Progenitor cell of endocrine pancreas (in vitro differentiated cells): Measurements from ENCODE around the gene PLEKHA3. TPM values are rescaled to one million over a fixed set of nuclear protein-coding genes. Genes with fewer than 3 reads are reported as not detected.
A peak's percentile ranks its signal among the peaks of the same experiment; 100 is the strongest.

Experiments
- DNase-seq: peaks from one replicate; pipeline ENCODE4 v3.0.0; 2021; ENCODE audit warnings: low spot score; ENCODE audit not compliant: unreplicated experiment
- H3K27ac Mint-ChIP-seq: 2 replicates; pipeline ENCODE4 v1.8.0; 2021; ENCODE audit warnings: mild to moderate bottlenecking, moderate library complexity, mixed read lengths
- H3K27me3 Mint-ChIP-seq: 2 replicates; pipeline ENCODE4 v1.8.0; 2021; ENCODE audit warnings: mixed read lengths
- H3K36me3 Mint-ChIP-seq: 2 replicates; pipeline ENCODE4 v1.8.0; 2022; ENCODE audit warnings: mixed read lengths; ENCODE audit not compliant: insufficient read depth
- H3K4me1 Mint-ChIP-seq: 2 replicates; pipeline ENCODE4 v1.8.0; 2021; ENCODE audit warnings: low read depth, mixed read lengths
- H3K4me3 Mint-ChIP-seq: 2 replicates; pipeline ENCODE4 v1.8.0; 2021; ENCODE audit warnings: low read depth, mild to moderate bottlenecking, moderate library complexity, mixed read lengths
- H3K9me3 Mint-ChIP-seq: 2 replicates; pipeline ENCODE4 v1.8.0; 2021; ENCODE audit warnings: low read depth, mixed read lengths
- total RNA-seq: library from RNA; stranded (reverse); gene quantifications from 2 replicates; pipeline ENCODE4 v1.2.1, GENCODE V29; 2021
- TF ChIP-seq, protein P1 (sequence below): fragments of 200-600 bp; sonication (generic); IDR thresholded peaks from one replicate; pipeline ENCODE4 v1.5.0; 2021; ENCODE audit warnings: antibody characterized with exemption, mild to moderate bottlenecking; ENCODE audit not compliant: unreplicated experiment

PLEKHA3 gene
- total RNA-seq, 1 donor from 2014 or later: 31.0 TPM

GRCh38 chr2:178474560-178474959, 5.7 kb upstream of the PLEKHA3 start:
- TF ChIP-seq, protein P1, sequence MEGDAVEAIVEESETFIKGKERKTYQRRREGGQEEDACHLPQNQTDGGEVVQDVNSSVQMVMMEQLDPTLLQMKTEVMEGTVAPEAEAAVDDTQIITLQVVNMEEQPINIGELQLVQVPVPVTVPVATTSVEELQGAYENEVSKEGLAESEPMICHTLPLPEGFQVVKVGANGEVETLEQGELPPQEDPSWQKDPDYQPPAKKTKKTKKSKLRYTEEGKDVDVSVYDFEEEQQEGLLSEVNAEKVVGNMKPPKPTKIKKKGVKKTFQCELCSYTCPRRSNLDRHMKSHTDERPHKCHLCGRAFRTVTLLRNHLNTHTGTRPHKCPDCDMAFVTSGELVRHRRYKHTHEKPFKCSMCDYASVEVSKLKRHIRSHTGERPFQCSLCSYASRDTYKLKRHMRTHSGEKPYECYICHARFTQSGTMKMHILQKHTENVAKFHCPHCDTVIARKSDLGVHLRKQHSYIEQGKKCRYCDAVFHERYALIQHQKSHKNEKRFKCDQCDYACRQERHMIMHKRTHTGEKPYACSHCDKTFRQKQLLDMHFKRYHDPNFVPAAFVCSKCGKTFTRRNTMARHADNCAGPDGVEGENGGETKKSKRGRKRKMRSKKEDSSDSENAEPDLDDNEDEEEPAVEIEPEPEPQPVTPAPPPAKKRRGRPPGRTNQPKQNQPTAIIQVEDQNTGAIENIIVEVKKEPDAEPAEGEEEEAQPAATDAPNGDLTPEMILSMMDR: no peak
- H3K27ac Mint-ChIP-seq: no peak overlapping the region
- no peaks in the 10 kb centered on the region for H3K36me3 Mint-ChIP-seq
- no peak overlapping the region for H3K4me3 Mint-ChIP-seq
- no peaks in the 10 kb centered on the region for H3K27me3 Mint-ChIP-seq
- no peak for DNase-seq
- H3K4me1 Mint-ChIP-seq: peaks cover 2% of the 10 kb centered on the region
- no peaks in the 10 kb centered on the region for H3K9me3 Mint-ChIP-seq

GRCh38 chr2:178476477-178476876, 3.8 kb upstream of the PLEKHA3 start:
- H3K27me3 Mint-ChIP-seq: no peaks in the 10 kb centered on the region
- H3K27ac Mint-ChIP-seq: no peak overlapping the region
- no peak for DNase-seq
- no peaks in the 10 kb centered on the region for H3K9me3 Mint-ChIP-seq
- H3K4me3 Mint-ChIP-seq: peak overlapping the region; percentile 53
- TF ChIP-seq, protein P1: no peak
- H3K4me1 Mint-ChIP-seq: peaks cover 5% of the 10 kb centered on the region
- H3K36me3 Mint-ChIP-seq: no peaks in the 10 kb centered on the region

DNA sequence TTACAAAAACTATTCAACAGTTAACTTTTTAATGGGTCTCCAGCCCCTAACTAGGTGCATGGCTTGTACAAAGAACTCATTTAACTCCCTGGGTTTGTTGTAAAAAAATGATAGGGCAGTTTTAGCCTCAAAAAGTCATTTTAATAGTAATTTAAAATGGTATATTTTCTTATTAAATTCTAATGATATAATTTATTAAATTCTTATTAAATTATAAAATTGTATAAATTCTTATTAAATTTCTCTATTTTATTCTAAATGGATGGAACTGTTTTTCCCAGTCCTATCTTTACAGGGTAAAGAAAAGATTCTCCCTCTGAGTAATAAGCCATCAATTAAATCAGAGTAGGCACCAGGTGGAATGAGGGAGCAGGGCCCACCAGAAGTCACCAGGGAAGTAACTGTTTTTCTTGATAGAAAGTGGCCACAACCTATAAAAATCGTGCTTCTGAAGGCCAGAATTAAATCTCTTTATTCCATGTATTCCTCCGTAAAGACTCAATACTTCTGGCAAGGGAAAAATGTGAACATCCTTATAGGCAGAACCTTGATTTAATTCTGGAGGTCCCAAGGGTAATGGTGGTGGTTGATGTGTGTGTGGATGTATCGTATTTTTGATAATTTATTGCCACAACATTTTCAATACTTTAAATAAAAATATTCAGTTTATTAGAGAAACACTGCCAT, 2.7 kb upstream of the PLEKHA3 start:
- Mint-ChIP-seq H3K9me3 (no peaks in the 10 kb centered on the region), H3K27ac (peak overlapping the region; percentile 99), H3K36me3 (no peaks in the 10 kb centered on the region), H3K4me3 (peak overlapping the region; percentile 88), H3K4me1 (peaks cover 15% of the 10 kb centered on the region), H3K27me3 (no peaks in the 10 kb centered on the region)
- TF ChIP-seq, protein P1: no peak
- DNase-seq: no peak

GRCh38 chr2:178478130-178478438, 2.2 kb upstream of the PLEKHA3 start:
- DNase-seq: no peak
- TF ChIP-seq, protein P1: no peak
- Mint-ChIP-seq H3K27ac (peak overlapping the region; percentile 99), H3K4me1 (peaks cover 19% of the 10 kb centered on the region), H3K4me3 (peak overlapping the region; percentile 88), H3K27me3 (no peaks in the 10 kb centered on the region), H3K9me3 (no peaks in the 10 kb centered on the region), H3K36me3 (no peaks in the 10 kb centered on the region)

DNA sequence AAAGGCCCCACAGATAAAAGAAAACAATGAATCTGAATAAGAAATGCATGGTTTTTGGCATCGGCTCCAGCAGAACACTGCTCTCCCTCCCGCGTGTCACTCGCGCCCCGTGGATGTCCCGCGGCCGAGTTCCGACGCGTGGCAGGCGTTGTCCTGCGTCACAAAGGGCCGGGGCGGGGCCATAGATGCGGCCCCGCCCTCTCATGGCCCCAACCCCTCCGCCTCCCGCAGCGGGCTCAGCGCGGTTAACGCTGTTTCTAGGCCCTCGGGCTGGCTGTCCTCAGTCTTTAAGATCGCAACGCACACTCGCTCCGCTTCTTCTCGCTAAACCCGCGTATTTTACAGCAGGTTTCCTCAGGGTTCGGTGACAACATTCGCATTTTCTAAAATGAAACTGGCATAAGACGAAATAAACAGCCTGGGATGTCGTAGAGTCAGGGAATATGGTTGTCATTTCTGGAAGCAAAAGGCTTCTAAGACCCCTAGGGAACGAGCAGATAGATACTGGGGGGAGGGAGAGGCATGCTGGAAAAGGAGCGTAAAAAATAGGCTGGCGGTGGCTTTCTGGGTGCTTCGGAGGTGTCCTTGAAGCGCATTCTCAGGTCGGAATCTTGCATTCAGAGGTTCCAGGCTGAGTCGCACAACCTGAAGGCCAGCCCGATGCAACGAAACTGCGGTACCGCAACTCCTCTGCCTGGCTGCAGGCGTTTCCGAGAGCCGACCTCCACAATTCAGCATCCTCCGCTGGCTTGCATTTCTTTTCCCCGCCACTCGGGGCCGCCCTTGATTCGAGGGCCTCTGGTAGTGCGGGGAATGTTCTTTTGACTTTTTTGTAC, 1.6 kb upstream of the PLEKHA3 start, which contains the start of gene FKBP7:
TSS of gene FKBP7 (minus strand) at position 162 of the 836 bp plus-strand sequence. CDS start at position 61, 101 bp downstream.
- no peaks in the 10 kb centered on the region for H3K27me3 Mint-ChIP-seq

More for the DNA sequence above, 1.6 kb upstream of the PLEKHA3 start, which contains the start of gene FKBP7:
- peak; percentile 64 for DNase-seq
- Mint-ChIP-seq H3K4me3 (peak within 1 kb of the TSS; percentile 88), H3K36me3 (no peaks in the 10 kb centered on the region), H3K4me1 (peaks cover 17% of the 10 kb centered on the region), H3K9me3 (no peaks in the 10 kb centered on the region), H3K27ac (peak within 1 kb of the TSS; percentile 99)
- TF ChIP-seq, protein P1: peak; percentile 65
